Measurements from ENCODE around the gene UNC80. TPM values are rescaled to one million over a fixed set of nuclear protein-coding genes. Genes with fewer than 3 reads are reported as not detected.

The UNC80 gene
- total and polyA plus RNA-seq, 2 experiments from 2014 or later = 0.03 to 0.12 TPM

DNA sequence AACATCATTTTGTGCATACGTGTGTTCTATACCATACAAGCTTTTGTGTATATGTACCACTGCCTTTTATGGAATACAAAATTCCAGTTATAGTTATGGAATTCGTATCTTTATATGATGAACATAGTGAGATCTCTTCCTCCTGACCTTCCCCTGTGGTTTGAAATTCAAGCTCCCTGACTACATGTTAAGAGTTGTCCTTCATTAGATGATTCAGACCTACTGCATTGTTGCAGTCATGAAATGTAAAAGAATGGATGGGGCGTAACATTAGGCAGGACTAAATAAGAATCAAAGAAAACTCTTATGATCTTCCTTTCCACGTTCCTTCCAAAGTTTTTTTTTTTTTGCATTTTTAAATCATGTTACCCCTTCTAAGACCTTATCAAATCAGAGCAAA, 107.1 kb downstream of the UNC80 start:
- Histone ChIP-seq H3K9me2 (replicated peaks; ENCODE audit: insufficient read depth) (no peaks in the 10 kb centered on the region), H3K79me2 (no peaks in the 10 kb centered on the region), H3K4me3 (no peak overlapping the region), H3K27me3 (no peaks in the 10 kb centered on the region), H3K36me3 (replicated peaks; ENCODE audit: insufficient read depth, low read depth) (no peaks in the 10 kb centered on the region), H2AFZ (no peak overlapping the region), H3K4me2 (no peak overlapping the region), H3K27ac (no peak overlapping the region), H3K9me3 (ENCODE audit: low read depth) (no peaks in the 10 kb centered on the region), H3K4me1 (ENCODE audit: insufficient read depth) (no peaks in the 10 kb centered on the region), H4K20me1 (ENCODE audit: insufficient read depth, poor library complexity, severe bottlenecking) (no peaks in the 10 kb centered on the region)
- DNase-seq (ENCODE audit: low spot score) = no peak
- no peak for TF ChIP-seq EZH2 (IDR thresholded peaks at IDR 0.05; ENCODE audit: borderline replicate concordance)
- TF ChIP-seq CTCF (IDR thresholded peaks at IDR 0.05; ENCODE audit: poor library complexity) = no peak
- no peak for TF ChIP-seq EZH2phosphoT487 (IDR thresholded peaks at IDR 0.05; ENCODE audit: low read depth, severe bottlenecking, unreplicated experiment)
- 86% methylated on average over 4 of the region's 4 CpGs for WGBS (ENCODE audit: low lambda C conversion rate, missing lambda C conversion rate)

DNA sequence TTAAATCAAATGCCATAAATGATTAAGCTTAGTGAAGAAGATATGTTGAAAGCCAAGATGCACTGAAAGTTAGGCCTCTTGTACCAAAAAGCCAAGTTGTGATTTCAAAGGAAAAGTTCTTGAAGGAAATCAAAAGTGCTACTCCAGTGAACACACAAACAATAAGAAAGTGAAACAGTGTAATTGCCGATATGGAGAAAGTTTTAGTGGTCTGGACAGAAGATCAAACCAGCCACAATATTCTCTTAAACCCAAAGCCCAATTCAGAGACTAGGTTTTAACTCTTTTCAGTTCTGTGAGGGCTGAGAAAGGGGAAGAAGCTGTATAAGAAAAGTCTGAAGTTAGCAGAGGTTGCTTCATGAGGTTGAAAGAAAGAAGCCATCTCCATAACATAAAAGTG, 129.0 kb downstream of the UNC80 start:
- DNase-seq (ENCODE audit: low spot score) = no peak
- Histone ChIP-seq H3K4me2 (no peak overlapping the region), H3K27me3 (no peaks in the 10 kb centered on the region), H3K36me3 (replicated peaks; ENCODE audit: insufficient read depth, low read depth) (no peaks in the 10 kb centered on the region), H3K4me3 (no peak overlapping the region), H3K9me3 (ENCODE audit: low read depth) (no peaks in the 10 kb centered on the region), H3K27ac (no peak overlapping the region), H3K9me2 (replicated peaks; ENCODE audit: insufficient read depth) (no peaks in the 10 kb centered on the region), H4K20me1 (ENCODE audit: insufficient read depth, poor library complexity, severe bottlenecking) (no peaks in the 10 kb centered on the region), H3K79me2 (no peaks in the 10 kb centered on the region), H2AFZ (no peak overlapping the region), H3K4me1 (ENCODE audit: insufficient read depth) (no peaks in the 10 kb centered on the region)
- TF ChIP-seq EZH2 (IDR thresholded peaks at IDR 0.05; ENCODE audit: borderline replicate concordance) (no peak), EZH2phosphoT487 (IDR thresholded peaks at IDR 0.05; ENCODE audit: low read depth, severe bottlenecking, unreplicated experiment) (no peak), CTCF (IDR thresholded peaks at IDR 0.05; ENCODE audit: poor library complexity) (no peak)
- WGBS (ENCODE audit: low lambda C conversion rate, missing lambda C conversion rate) = 82% methylated on average over 1 of the region's 1 CpG

DNA sequence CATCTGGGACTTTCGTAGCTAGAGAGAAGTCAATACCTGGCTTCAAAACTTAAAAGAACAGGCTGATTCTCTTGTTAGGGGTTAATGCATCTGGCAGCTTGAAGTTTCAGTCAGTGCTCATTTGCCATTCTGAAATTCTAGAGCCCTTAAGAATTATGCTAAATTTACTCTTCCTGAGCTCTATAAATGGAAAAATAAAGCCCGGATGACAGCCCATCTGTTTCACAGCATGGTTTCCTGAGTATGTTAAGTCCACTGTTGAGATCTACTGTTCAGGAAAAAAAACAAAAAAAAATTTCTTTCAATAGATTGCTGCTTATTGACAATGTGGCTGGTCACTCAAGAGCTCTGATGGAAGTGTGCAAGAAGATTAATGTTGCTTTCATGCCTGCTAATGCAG, 129.5 kb downstream of the UNC80 start:
- H3K4me3 ChIP-seq = no peak overlapping the region
- 86% methylated on average over 2 of the region's 2 CpGs for WGBS (ENCODE audit: low lambda C conversion rate, missing lambda C conversion rate)
- H3K27ac ChIP-seq = no peak overlapping the region
- no peaks in the 10 kb centered on the region for H3K9me2 ChIP-seq (replicated peaks; ENCODE audit: insufficient read depth)
- no peaks in the 10 kb centered on the region for H3K79me2 ChIP-seq
- TF ChIP-seq EZH2 (IDR thresholded peaks at IDR 0.05; ENCODE audit: borderline replicate concordance) = no peak
- no peak for TF ChIP-seq CTCF (IDR thresholded peaks at IDR 0.05; ENCODE audit: poor library complexity)
- TF ChIP-seq EZH2phosphoT487 (IDR thresholded peaks at IDR 0.05; ENCODE audit: low read depth, severe bottlenecking, unreplicated experiment) = no peak
- no peaks in the 10 kb centered on the region for H4K20me1 ChIP-seq (ENCODE audit: insufficient read depth, poor library complexity, severe bottlenecking)
- DNase-seq (ENCODE audit: low spot score) = no peak
- no peaks in the 10 kb centered on the region for H3K27me3 ChIP-seq
- H3K4me1 ChIP-seq (ENCODE audit: insufficient read depth) = no peaks in the 10 kb centered on the region
- no peaks in the 10 kb centered on the region for H3K9me3 ChIP-seq (ENCODE audit: low read depth)
- no peaks in the 10 kb centered on the region for H3K36me3 ChIP-seq (replicated peaks; ENCODE audit: insufficient read depth, low read depth)
- H2AFZ ChIP-seq = no peak overlapping the region
- H3K4me2 ChIP-seq = no peak overlapping the region

GRCh38 chr2:209905691-209906090, 134.1 kb downstream of the UNC80 start:
- TF ChIP-seq EZH2phosphoT487 (IDR thresholded peaks at IDR 0.05; ENCODE audit: low read depth, severe bottlenecking, unreplicated experiment) (no peak), EZH2 (IDR thresholded peaks at IDR 0.05; ENCODE audit: borderline replicate concordance) (no peak), CTCF (IDR thresholded peaks at IDR 0.05; ENCODE audit: poor library complexity) (no peak)
- no peaks in the 10 kb centered on the region for H4K20me1 ChIP-seq (ENCODE audit: insufficient read depth, poor library complexity, severe bottlenecking)

More at GRCh38 chr2:209905691-209906090, 134.1 kb downstream of the UNC80 start:
- Histone ChIP-seq H2AFZ (no peak overlapping the region), H3K27me3 (no peaks in the 10 kb centered on the region), H3K4me3 (no peak overlapping the region), H3K79me2 (no peaks in the 10 kb centered on the region), H3K9me3 (ENCODE audit: low read depth) (no peaks in the 10 kb centered on the region), H3K4me2 (no peak overlapping the region), H3K4me1 (ENCODE audit: insufficient read depth) (no peaks in the 10 kb centered on the region), H3K36me3 (replicated peaks; ENCODE audit: insufficient read depth, low read depth) (no peaks in the 10 kb centered on the region), H3K9me2 (replicated peaks; ENCODE audit: insufficient read depth) (no peaks in the 10 kb centered on the region), H3K27ac (no peak overlapping the region)
- WGBS (ENCODE audit: low lambda C conversion rate, missing lambda C conversion rate) = 93% methylated on average over 2 of the region's 2 CpGs
- no peak for DNase-seq (ENCODE audit: low spot score)

All from hepatocyte (in vitro differentiated cells).